C4-2B (cell line): ENCODE results near the gene SMARCAL1.
"Not testable (repeated sequence)": the region's sequence is repeated elsewhere in the genome, so short reads cannot be mapped to it uniquely, and the experiment has no call there.

Experiments used
- H3K27ac ChIP-seq: fragments of 450-650 bp; 2 replicates; pipeline ENCODE4 v1.5.1; 2017
- ZFX ChIP-seq: fragments of 450-650 bp; IDR thresholded peaks from 2 replicates; pipeline ENCODE4 v1.6.1; 2017
- TF ChIP-seq, protein P1 (sequence below): fragments of 450-650 bp; conservative IDR thresholded peaks from 2 replicates; pipeline ENCODE4 v1.5.1; 2017; ENCODE audit warnings: mild to moderate bottlenecking

The SMARCAL1 gene

GRCh38 chr2:216370961-216371712 is 41.1 kb upstream of the SMARCAL1 start:
- no peak for TF ChIP-seq ZFX
- TF ChIP-seq, protein P1, sequence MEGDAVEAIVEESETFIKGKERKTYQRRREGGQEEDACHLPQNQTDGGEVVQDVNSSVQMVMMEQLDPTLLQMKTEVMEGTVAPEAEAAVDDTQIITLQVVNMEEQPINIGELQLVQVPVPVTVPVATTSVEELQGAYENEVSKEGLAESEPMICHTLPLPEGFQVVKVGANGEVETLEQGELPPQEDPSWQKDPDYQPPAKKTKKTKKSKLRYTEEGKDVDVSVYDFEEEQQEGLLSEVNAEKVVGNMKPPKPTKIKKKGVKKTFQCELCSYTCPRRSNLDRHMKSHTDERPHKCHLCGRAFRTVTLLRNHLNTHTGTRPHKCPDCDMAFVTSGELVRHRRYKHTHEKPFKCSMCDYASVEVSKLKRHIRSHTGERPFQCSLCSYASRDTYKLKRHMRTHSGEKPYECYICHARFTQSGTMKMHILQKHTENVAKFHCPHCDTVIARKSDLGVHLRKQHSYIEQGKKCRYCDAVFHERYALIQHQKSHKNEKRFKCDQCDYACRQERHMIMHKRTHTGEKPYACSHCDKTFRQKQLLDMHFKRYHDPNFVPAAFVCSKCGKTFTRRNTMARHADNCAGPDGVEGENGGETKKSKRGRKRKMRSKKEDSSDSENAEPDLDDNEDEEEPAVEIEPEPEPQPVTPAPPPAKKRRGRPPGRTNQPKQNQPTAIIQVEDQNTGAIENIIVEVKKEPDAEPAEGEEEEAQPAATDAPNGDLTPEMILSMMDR, result no peak
- no peak overlapping the region for H3K27ac ChIP-seq

- no peak for TF ChIP-seq ZFX
- TF ChIP-seq, protein P1, result no peak
- H3K27ac ChIP-seq, result no peak within 1 kb of the TSS
Measured at GRCh38 chr2:216371721-216372702, 40.3 kb upstream of the SMARCAL1 start, which contains the start of gene MARCHF4. TSS of gene MARCHF4 (minus strand) at chr2:216372483. CDS start at chr2:216370260, 2,223 bp downstream.

DNA sequence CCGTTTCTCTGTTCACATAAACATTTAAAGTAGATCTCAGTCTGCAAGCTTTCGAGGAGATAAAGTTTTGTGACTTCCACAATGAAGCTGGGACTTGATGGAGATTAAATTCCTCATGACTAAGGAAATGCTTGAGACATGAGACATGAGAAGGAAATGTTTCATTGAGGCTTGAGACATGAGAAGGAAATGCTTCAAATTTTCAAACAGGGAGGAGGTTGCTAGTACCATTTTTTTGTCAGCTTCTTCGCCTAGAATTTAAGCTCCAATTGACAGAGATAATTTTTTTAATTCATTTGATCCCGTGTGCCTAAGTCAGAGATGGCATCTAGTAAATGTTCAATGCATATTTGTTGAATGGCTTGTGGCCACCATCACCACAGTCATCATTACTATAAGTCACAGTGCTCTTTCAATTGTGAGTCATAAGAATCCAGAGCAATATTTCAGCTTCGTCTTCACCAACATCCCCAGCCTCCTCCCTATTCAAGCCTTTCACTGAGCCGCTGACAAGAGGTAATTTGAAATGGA is 39.5 kb upstream of the SMARCAL1 start:
- TF ChIP-seq, protein P1, result no peak
- no peak for TF ChIP-seq ZFX
- no peak overlapping the region for H3K27ac ChIP-seq

GRCh38 chr2:216373896-216374295 is 38.4 kb upstream of the SMARCAL1 start:
- TF ChIP-seq, protein P1, result no peak
- H3K27ac ChIP-seq, result no peak overlapping the region

- H3K27ac ChIP-seq, result no peak overlapping the region
- TF ChIP-seq, protein P1, result no peak
- TF ChIP-seq ZFX, result no peak
Measured at GRCh38 chr2:216375286-216375685, 37.0 kb upstream of the SMARCAL1 start.

- TF ChIP-seq, protein P1, result no peak
- no peak for TF ChIP-seq ZFX
- H3K27ac ChIP-seq, result no peak overlapping the region
Measured at GRCh38 chr2:216379977-216380376, 32.3 kb upstream of the SMARCAL1 start.

GRCh38 chr2:216384409-216384808 is 27.9 kb upstream of the SMARCAL1 start:
- not testable (repeated sequence) for H3K27ac ChIP-seq
